K562 (cell line): Measurements from ENCODE around the gene NECAB2. TPM values are rescaled to one million over a fixed set of nuclear protein-coding genes. Genes with fewer than 3 reads are reported as not detected.

Experiments
- CREB3L1 ChIP-seq: fragments of 450-650 bp; IDR thresholded peaks from 2 replicates; pipeline ENCODE4 v1.6.1; 2014; ENCODE audit warnings: low read depth, mild to moderate bottlenecking, moderate library complexity, borderline replicate concordance
- CSDE1 ChIP-seq, 2 experiments: fragments of 450-650 bp; IDR thresholded peaks; 2 replicates each; pipeline ENCODE4 v1.6.1; 2016; ENCODE audit warnings: mild to moderate bottlenecking in 1 of 2
- HMG20B ChIP-seq: fragments of 250-450 bp; sonication (Bioruptor Pico); IDR thresholded peaks from 2 replicates; pipeline ENCODE4 v1.5.0; 2021; ENCODE audit warnings: mild to moderate bottlenecking
- SMARCE1 ChIP-seq: fragments of 450-650 bp; IDR thresholded peaks from 2 replicates; pipeline ENCODE4 v1.7.1; 2016; ENCODE audit warnings: mild to moderate bottlenecking
- THRB ChIP-seq: fragments of 450-650 bp; formaldehyde crosslinking; conservative IDR thresholded peaks from 2 replicates; pipeline ENCODE4 v1.4.0; 2022; ENCODE audit warnings: mild to moderate bottlenecking, missing genetic modification characterization
- ZNF75A ChIP-seq: fragments of 450-650 bp; formaldehyde crosslinking; IDR thresholded peaks from 2 replicates; pipeline ENCODE4 v1.4.0; 2020; ENCODE audit warnings: mild to moderate bottlenecking
- polyA plus RNA-seq, 8 experiments: library from polyadenylated mRNA; depleted of rRNA in 4 of 8; stranded (reverse) in 5 of 8; unstranded in 3 of 8; fragments of >200 nt; fragmentation: Nextera tagmentation in 2 of 8; fragmentation: Illumina TruSeq in 1 of 8; extraction: Ambion mirVana in 2 of 8; extraction: Trizol in 1 of 8; gene quantifications; 2 replicates each; pipeline versions ENCODE4 v1.2.1 to v1.2.3, GENCODE V29; 2011 to 2014; ENCODE audit warnings: inconsistent platforms in 1 of 8, missing spikeins in 1 of 8
- total RNA-seq, 7 experiments: library from RNA; depleted of rRNA in 6 of 7; stranded (reverse); fragments of >200 nt in 6 of 7; fragmentation: Illumina TruSeq in 2 of 7; extraction: Trizol in 2 of 7; gene quantifications; 2 replicates each; pipeline versions ENCODE4 v1.2.1 to v1.2.3, GENCODE V29; 2011 to 2021; ENCODE audit warnings: low replicate concordance in 1 of 7

Gene NECAB2
- total and polyA plus RNA-seq, 9 of the 15 experiments (the other 6 are each of a cell fraction or from before 2014, with no cell fraction given) = 0.03 to 0.28 TPM; not detected in 7

DNA sequence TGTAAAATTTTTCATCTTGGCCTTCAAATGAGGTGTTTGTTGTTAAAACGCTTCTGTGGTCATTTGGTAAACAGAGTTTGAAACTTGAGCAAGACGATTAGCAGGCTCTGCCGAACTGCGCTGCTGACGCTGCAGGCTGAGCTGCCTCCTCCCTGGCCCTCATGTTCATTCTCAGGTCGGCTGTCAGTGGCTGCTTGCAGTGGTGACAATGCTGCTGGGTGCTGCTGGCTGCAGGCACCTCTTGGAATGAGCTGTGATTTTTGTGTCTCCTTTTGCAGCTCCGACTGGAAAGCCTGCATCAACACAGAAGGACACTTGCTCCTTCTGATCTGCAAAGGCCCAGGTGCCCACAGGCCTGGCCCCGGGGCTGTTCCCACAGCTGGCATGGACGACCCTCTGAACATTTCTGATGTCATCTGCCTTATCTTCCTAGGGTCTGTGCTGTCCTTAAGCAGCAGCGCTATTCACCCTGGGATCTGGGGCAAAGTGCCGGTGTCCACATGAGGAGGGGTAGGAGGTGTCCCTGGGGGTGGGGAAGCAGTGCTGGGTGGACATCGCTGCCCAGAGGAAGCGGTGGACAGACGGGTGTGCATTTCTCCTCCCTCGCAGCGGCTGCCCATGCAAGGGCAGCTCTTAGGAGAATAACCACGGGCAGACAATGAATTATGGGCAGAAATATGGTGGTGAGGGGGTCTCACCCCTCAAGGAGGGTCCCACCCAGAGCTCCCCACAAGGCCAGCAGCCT is 38.1 kb upstream of the NECAB2 start (continued):
- TF ChIP-seq CREB3L1 (no peak), THRB (CRISPR knock-in tag) (no peak), SMARCE1 (no peak), ZNF75A (CRISPR knock-in tag) (no peak), HMG20B (CRISPR knock-in tag) (no peak), CSDE1 (IDR thresholded peaks at IDR 0.05) (no peak)
